ENCODE measurements around the gene TTLL11. TPM values are rescaled to one million over a fixed set of nuclear protein-coding genes. Genes with fewer than 3 reads are reported as not detected.
"Not testable (repeated sequence)": the region's sequence is repeated elsewhere in the genome, so short reads cannot be mapped to it uniquely, and the experiment has no call there.

TTLL11 gene
- total RNA-seq, 2 donors from 2014 or later: 4.5 to 6.5 TPM

DNA sequence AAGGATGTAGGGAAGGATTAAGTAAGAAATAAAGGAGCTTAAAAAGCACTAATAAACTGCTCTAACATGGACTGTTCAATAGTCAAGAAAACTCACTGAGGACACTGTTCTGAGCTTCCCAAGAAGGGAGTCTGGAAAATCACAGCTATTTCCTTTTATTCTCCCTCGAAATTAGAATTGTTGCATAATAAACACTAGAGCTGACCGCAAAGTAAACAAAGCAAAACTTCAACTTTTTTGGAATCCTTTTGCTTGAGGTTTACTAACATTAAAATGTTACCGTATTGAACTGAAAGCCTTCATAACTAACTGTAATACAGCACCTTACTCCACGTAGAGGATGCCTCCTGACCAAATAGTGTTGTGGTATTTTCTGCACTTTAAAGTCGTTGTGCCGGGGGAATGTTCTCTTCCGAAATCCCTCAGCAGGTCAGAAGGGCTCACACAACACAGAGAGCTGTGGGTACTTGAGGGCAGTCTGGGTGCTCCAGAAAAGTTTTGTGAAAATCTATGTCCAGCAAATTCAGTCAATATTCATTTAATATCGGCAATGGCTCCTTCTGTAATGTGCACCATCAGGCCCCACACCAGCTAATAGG, 59.2 kb downstream of the TTLL11 start:
- no peak for ATAC-seq
- no peak for DNase-seq
- intact Hi-C loops (cut with DNase I): no loop called here

DNA sequence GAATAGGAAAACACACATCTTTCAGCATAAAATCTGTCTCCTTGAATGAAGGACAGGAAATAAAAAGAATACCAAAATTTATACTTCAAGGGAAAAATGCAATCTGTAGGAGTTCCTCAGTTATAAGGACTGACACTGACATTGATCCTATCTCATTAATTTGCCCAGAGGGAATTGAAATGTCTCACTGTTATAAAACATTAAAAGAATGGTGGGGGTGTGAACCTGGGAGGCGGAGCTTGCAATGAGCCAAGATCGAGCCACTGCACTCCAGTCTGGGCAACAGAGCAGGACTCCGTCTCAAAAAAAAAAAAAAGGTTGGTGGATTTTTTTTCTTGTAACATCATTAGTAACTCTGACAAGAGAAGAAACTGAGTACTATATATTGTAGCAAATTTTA, 60.8 kb downstream of the TTLL11 start:
- intact Hi-C loops (cut with DNase I): no loop called here
- DNase-seq: no peak
- ATAC-seq: no peak

DNA sequence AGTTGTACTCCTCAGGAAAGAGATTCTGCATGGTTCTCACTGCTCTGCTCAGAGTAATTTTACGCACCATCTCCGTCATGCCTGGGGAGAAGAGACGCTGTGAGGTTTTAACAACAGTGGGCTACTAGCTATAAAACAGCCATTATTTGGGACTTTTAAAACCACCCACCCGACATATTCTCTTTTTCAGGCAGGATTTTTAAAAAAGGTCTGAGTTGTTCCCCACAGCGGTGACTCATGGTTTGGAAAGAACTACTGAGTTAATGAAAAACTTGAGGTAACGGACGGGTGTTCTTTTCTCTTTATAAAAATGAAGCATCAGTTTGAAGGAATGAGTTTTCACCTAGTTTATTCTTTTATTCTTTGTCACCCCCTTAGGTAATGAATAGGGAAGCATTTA, 61.3 kb downstream of the TTLL11 start:
- DNase-seq (no peak), ATAC-seq (no peak)
- intact Hi-C loops (cut with DNase I): no loop called here

DNA sequence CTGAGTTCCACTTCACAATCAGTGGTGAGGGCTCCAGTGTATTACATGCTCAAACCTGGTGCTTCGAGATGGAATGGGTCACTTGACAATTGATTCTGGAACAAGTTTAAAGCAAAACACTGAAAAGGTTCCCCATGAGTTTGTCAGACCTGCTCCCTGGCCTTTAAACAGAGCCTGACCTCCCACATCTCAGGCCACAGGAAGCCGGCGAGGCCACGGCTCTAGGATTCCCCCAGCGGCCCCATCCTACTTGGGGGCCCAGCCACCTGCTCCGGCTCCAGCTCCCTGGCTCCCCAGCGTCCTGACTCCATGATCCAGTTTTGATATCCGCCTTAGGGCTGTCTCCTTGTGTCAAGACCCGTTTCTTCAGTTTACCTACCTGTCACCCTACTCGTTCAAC, 62.0 kb downstream of the TTLL11 start:
- intact Hi-C loops (cut with DNase I): no loop called here
- no peak for ATAC-seq
- DNase-seq: no peak

DNA sequence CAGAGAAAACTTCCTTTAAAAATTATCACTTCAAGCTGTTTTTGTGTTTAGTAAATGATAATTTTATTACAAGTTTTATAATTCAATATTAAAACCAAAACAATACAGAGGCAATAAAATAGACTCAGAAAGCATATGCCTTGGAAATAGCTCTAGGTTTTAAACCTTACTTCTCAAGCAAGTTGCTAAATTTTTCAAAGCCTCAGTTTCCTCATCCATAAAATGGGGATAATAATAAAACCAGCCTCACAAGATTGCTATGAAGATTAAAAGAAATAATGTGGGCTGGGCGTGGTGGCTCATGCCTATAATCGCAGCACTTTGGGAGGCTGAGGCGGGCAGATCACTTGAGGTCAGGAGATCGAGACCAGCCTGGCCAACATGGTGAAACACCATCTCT, 62.8 kb downstream of the TTLL11 start:
- no peak for ATAC-seq
- no peak for DNase-seq
- intact Hi-C loops (cut with DNase I): no loop called here

DNA sequence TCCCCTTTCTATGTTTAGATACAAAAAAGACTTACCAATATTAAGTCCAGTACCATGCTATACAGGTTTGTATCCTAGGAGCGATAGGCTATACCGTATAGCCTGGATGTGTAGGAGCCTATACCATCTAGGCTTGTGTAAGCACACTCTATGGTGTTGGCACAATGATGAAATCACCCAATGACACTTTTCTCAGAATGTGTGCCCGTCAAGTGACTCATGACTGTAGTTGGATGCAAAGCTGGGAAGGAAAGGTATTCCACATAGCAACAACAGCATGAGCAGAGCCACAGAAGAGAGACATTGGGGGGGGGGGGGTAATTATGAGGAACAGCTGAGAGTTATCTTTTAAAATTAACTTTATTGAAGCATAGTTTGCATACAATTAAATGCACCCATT, 63.2 kb downstream of the TTLL11 start:
- intact Hi-C loops (cut with DNase I): no loop called here
- ATAC-seq (no peak), DNase-seq (no peak)

DNA sequence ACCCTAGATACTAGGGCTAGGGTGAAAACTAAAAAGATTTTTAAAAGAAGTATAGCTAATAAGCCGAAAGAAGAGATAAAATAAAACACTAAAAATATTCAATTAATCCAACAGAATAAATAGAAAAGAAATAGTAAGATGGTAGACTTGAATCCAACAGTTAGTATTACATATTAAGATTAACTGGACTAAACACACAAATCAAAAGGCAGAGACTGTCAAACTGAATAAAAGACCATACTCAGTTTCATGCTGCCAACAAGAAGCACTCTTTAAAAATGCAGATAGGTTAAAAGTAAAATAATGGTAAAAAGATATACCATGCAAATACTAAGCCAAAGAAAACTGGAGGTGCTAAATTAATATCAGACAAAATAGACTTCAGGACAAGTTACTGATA, 65.0 kb downstream of the TTLL11 start:
- intact Hi-C loops (cut with DNase I): no loop called here
- DNase-seq: no peak
- no peak for ATAC-seq

DNA sequence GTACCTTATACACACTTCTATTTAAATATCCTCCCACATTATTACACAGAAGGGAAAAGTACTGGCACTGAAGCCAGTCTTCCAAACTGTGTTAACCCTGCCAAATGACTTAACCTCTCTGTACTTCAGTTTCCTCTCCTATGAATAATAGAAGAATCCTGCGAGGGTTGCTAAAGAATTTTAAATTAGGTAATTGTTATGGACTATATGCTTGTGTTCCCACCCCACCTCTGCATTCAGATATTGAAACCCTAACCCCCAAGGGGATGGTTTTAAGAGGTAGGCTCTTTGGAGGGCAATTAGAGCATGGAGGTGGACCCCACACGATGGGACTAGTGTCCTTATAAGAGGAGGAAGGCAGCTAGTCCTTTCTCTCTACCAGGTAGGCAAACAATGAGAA, 72.7 kb downstream of the TTLL11 start:
- ATAC-seq: peak in 1 of 2 donors; percentile 70
- intact Hi-C loops (cut with DNase I): no loop called here

DNA sequence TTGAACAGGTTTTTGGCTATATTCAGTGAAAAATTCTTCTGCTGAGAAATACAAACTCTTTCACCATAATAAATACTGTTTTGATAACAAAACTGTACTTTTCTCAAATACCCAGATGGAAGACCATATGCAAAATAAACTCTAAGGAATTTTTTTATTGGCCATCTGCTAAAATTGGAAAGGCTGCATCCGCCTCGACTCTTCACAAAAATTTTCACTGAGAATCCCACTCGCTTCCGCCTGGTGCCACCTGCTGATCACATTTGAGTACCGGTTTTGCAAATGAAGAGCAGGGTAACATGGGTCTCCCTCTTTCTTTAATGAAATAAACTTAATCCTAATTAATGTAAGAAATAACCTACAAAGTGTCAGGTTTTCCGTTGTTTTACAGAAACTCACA, 76.4 kb downstream of the TTLL11 start:
- DNase-seq (no peak), ATAC-seq (peak in 1 of 2 donors; percentile 23)
- intact Hi-C loops (cut with DNase I): no loop called here

More for the DNA sequence above, 72.7 kb downstream of the TTLL11 start:
- DNase-seq: no peak

DNA sequence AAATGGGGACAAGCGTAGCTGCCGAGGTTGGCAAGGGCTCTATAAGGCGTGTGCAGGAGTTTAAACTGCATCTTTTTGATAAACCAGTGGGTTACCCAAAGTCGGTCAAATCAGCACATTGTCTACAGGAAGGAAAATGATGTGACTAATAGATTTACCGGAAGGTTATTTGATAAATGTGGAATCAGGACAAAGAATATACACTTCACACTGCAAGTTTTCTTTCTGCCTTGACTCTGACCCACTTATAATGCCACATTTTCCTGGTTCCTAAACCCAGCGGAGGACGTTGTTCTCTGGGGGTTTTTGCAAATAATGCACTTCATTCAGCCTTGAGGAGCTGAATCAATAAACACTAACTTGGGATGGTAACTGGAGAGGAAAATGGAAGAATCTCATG, 76.8 kb downstream of the TTLL11 start:
- DNase-seq (no peak), ATAC-seq (no peak)
- intact Hi-C loops (cut with DNase I): no loop called here

DNA sequence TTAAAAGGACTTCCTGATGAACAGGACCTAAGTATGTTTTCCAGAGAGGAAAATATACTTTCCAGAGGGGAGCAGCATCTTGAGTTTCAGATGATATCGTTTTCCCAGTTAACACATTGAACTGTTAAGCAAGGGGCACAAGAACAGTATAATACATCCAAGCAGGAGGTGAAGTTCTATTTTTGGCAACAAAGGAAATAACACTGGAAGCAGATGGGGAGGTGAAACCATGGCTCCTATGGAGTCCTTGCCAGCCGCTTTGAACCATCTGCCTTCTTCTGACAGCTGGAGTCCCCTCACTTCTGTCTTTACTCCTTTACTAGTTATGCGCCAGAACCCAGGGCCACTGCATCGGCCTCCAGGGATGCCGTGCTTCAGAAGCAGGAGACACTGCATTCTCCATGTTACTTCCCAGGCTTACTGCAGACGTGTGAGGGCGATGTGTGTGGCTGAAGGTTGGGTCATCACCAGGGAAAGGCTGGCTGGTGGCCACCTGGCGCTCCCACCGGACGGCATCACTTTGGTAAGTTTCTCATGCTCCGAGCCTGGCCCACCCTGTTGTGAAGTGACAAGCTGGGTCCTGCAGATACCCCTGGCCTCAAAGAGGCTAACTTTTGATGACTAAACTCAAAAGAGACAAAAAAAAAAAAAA, 77.8 kb downstream of the TTLL11 start:
- DNase-seq (no peak), ATAC-seq (peak; percentile 25 to 32)
- intact Hi-C loops (cut with DNase I): no loop called here

DNA sequence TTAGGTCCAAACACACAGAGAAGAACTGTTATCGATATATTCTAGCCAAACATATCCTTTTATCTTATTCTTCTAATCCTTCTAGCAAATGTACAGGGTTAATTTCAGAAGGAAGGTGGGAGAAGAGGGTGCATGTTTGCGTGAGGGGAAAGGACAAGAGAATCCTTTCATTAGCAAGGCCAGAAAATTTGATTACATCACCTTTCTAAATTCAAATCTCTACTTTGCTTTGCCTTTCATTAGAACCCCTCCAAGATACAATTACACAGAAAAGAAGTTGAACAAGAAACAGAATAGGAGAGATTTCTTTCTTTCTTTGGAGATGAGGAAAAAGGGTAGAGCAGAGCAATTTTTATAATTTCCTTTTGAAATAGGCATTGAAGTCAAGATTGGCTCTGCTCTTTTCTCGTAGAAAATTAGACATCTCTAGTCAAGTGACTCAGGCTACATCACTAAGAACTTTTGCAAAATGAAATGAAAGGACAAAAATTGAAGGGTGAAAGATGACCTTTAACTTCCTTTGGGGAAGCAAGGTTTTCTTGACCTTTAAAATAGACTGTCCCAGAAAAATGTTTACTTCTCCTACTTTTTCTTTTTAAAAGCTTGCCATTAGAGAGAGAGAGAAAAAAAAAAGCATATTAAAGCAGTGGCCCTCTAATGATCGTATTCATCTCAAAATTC, 81.2 kb downstream of the TTLL11 start:
- ATAC-seq: no peak

DNA sequence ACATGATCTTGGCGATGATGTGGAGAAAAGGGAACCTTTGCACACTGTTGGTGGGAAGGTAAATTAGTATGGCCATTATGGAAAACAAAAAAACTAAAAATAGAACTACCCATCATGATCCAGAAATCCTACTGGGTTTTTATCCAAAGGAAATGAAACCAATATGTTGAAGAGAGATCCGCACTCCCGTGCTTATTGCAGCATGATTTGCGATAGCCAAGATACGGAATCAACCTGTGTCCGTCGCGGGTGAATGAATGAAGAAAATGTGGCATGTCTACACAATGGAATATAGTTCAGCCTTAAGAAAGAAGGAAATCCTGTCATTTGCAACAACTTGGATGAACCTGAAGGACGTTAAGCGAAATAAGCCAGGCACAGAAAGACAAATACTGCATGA, 84.5 kb downstream of the TTLL11 start:
- intact Hi-C loops (cut with DNase I): no loop called here
- DNase-seq (no peak), ATAC-seq (no peak)

More for the DNA sequence above, 81.2 kb downstream of the TTLL11 start:
- intact Hi-C loops (cut with DNase I): no loop called here
- no peak for DNase-seq

DNA sequence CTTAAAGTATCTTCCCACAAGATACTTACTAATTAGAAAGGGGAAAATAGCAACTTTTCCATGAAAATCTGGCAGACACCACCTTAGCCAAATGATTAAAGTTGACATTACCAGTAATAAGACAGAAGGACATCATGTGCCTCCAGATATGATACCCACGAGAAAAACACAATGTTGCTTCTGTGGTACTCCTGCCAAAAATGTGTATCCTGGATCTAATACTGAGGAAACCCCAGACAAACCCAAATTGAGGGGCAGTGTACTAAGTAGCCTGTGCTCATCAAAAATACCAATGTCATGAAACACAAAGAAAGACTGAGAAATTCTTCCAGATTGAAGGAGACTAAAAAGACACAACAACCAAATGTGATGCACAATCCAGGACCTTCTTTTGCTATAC, 85.3 kb downstream of the TTLL11 start:
- DNase-seq: no peak
- no peak for ATAC-seq
- intact Hi-C loops (cut with DNase I): no loop called here

DNA sequence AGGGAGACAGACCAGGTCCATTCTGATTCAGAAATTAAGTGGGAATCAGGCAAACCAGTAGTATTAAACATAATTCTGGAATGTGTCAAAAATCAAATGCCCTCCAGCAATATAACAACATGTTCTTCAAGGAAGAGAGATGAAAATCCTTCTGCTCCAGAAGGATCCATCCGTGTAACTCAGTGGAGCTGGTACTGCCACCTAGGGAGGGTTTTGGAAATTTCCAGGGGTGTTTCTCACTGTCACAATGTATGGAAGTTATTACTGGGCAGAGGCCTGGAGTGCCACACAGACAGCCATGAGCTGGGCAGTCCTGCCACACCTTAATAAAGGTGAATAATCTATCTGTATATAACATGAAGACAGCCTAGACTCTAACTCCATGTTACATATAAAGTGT, 87.5 kb downstream of the TTLL11 start:
- DNase-seq (no peak), ATAC-seq (no peak)
- intact Hi-C loops (cut with DNase I): no loop called here

DNA sequence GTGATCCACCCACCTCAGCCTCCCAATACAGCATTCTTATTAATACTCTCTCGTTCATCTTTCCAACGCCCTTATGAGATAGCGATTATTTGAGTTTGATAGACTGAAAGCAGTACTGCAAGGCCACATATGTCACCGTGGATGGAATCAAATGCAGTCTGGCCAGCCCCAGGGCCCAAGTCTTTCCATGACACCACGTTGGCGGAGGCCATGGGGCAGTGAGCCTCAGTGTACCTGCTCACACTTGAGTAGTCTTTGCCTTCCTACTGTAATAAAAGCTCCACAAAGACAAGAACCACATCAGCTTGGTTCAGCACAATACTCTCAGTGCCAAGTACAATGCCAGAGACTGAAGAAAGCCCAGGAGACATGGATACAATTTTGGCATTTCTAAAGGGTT, 88.5 kb downstream of the TTLL11 start:
- ATAC-seq (no peak), DNase-seq (no peak)
- intact Hi-C loops (cut with DNase I): no loop called here

DNA sequence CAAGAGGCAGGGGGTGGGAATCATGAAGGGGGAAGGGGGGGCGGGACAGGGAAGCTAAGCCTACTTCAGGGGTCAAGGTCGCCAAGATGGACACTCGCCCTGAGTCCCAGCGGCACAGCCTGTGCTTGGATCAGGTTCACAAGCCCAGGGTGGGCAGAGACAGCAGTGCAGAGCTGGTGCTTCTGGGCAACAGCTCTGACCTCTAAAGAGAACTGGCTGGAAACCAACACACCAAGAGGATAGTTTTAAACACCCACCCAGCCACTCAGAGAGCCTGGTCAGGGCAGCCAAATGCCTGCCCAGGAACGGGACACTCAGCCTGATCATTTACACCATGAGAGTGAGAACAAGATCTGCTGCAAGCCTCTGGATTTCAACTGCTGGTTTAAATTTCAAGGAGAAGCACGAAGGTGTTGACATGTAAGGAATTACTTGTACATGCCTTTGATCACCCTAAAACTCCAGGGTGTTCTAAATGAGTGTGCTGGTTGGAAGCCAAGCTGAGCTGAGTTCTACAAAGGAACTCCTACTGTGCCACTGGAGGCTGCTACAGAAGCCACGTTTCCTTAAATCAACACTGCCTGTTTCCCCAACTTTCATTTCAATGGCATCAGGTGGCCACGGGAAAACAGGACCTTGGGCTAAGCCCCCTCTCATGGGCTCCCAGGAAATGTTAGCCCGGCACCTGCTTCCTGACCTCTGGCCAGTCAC, 91.5 kb downstream of the TTLL11 start:
- intact Hi-C loops (cut with DNase I): no loop called here
- ATAC-seq (peak; percentile 84 to 93), DNase-seq (peak; percentile 40)

DNA sequence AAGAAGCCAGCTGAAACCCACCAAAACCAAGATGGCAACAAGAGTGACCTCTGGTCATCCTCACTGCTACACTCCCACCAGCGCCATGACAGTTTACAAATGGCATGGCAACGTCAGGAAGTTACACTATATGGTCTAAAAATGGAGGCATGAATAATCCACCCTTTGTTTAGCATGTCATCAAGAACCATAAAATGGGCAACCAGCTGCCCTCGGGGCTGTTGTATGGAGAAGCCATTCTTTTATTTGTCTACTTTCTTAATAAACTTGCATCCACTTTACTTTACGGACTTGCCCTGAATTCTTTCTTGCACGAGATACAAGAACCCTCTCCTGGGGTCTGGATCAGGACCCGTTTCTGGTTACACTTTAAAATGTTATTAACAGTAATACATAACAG, 92.6 kb downstream of the TTLL11 start:
- intact Hi-C loops (cut with DNase I); ATAC-seq; DNase-seq: not testable (repeated sequence)

DNA sequence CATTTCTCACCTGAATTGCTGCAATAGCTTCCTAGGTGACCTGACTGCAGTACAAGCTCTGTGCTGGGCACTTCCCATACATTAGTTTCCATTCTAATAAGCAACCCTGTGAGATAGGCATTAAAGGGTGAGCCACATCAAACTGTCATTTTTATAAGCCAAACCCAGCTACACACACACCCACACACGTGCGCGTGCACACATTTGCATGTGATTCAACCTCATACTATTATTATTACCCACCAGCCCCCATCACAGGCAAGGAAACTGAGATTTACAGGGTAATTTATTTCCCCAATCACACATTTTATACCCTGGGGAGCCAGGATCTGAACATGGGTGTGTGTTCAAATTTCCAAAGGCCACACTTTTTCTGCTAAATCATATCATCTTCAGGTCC, 93.6 kb downstream of the TTLL11 start:
- DNase-seq: no peak
- ATAC-seq: no peak
- intact Hi-C loops (cut with DNase I): loop anchor here (5.0 to 10.0 kb wide), 3 partner anchors 255 to 455 kb away; no protein-coding TSS in a partner anchor

DNA sequence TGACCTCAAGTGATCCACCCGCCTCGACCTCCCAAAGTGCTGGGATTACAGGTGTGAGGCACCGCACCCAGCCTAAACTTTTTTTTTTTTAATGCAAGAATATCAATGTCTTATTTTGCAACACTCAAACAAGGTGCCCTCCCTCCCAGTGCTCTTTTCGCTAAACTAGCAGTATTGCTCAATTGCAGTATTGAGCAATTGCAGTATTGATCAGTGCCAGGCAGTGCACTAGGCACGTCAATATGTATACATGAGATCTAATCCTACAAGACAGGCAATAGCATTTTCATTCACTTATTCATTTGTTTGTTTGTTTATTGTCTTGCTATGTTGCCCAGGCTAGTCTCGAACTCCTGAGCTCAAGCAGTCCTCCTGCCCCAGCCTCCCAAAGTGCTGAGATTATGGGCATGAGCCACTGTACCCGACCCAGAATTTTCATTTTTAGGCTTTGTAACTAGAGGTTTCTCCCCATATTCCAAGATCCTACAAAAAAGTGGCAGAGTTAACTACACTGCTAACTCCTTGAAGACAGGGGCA, 94.5 kb downstream of the TTLL11 start:
- intact Hi-C loops (cut with DNase I): loop anchor here (5.0 to 10.0 kb wide), 3 partner anchors 254 to 454 kb away; no protein-coding TSS in a partner anchor
- ATAC-seq (no peak), DNase-seq (no peak)

Measured in left cardiac atrium (tissue), 4 donors.